Measurements from ENCODE around the gene ADCY9. TPM values are rescaled to one million over a fixed set of nuclear protein-coding genes. Genes with fewer than 3 reads are reported as not detected.

The ADCY9 gene
- total RNA-seq, 1 experiment from 2014 or later, result 4.7 TPM

- H2BK5ac ChIP-seq (ENCODE audit: insufficient read length, low read length), result no peak overlapping the region
- H3K18ac ChIP-seq (ENCODE audit: insufficient read length, low read depth, low read length), result no peak overlapping the region
- H2BK20ac ChIP-seq (ENCODE audit: low read depth, low read length, poor library complexity, severe bottlenecking), result no peak overlapping the region
- H3K27ac ChIP-seq (ENCODE audit: insufficient read length, low read depth, low read length), result no peak overlapping the region
- H3K9me3 Mint-ChIP-seq, result no peaks in the 10 kb centered on the region
- H3K36me3 Mint-ChIP-seq (ENCODE audit: insufficient read depth in 1 of 3, low read depth in 3 of 3), result 0 out of 7 replicates have a peak, but pooled peaks cover 0 to 1% (median under 1%) of the 10 kb centered on the region in 3 experiments
- TF ChIP-seq CTCF (conservative IDR thresholded peaks at IDR 0.05), result no peak
- H2AK5ac ChIP-seq (ENCODE audit: insufficient read length, low read length), result no peak overlapping the region
- no CpG with 5 or more reads among the region's 8 CpGs for WGBS (ENCODE audit: extremely low coverage, insufficient read length, low lambda C conversion rate)
- no peak overlapping the region for H4K5ac ChIP-seq (ENCODE audit: insufficient read length, low read depth, low read length)
- H3K9me3 ChIP-seq (ENCODE audit: control insufficient read depth, low read depth, low read length), result no peaks in the 10 kb centered on the region
- DNase-seq, result no peak
- peaks cover 0 to 7% of the 10 kb centered on the region in 2 experiments; a peak in 3 of 4 replicates for H3K4me1 Mint-ChIP-seq
- no peak overlapping the region for H2AFZ ChIP-seq (ENCODE audit: low read length)
- no peak overlapping the region for H3K4ac ChIP-seq (ENCODE audit: low read depth, low read length)
- H3K4me3 Mint-ChIP-seq, result no peak overlapping the region
- H2BK12ac ChIP-seq (ENCODE audit: insufficient read length, low read depth, low read length), result no peak overlapping the region
- no peak overlapping the region for H3K23ac ChIP-seq (ENCODE audit: insufficient read length, low read depth, low read length)
- no peaks in the 10 kb centered on the region for H4K20me1 ChIP-seq (ENCODE audit: control insufficient read depth, insufficient read depth, insufficient read length)
- H4K8ac ChIP-seq (replicated peaks; ENCODE audit: insufficient read length, low read depth, low read length), result no peak overlapping the region
- H3K27ac Mint-ChIP-seq, result no peak overlapping the region
- H3K79me2 ChIP-seq (ENCODE audit: insufficient read depth, low read length), result no peaks in the 10 kb centered on the region
- no peak overlapping the region for H3K56ac ChIP-seq (ENCODE audit: insufficient read length, low read depth, low read length)
- no peaks in the 10 kb centered on the region for H3K79me1 ChIP-seq (ENCODE audit: insufficient read depth, low read depth, low read length, poor library complexity, severe bottlenecking)
- no peak overlapping the region for H4K91ac ChIP-seq (ENCODE audit: insufficient read length, low read depth, low read length)
- H3K14ac ChIP-seq (ENCODE audit: insufficient read depth, low read length), result peak overlapping the region; percentile 71; the same call in 1 of the 2 replicates
- no peak overlapping the region for H3K4me2 ChIP-seq (ENCODE audit: insufficient read depth, insufficient read length, low read length)
- H3K27me3 Mint-ChIP-seq (ENCODE audit: low read depth), result no peaks in the 10 kb centered on the region; the same call in 1 of the 2 replicates
- no peak overlapping the region for H3K9ac ChIP-seq (ENCODE audit: extremely low read depth, insufficient read length, low read length)
- no peaks in the 10 kb centered on the region for H3K23me2 ChIP-seq (ENCODE audit: insufficient read length, low read depth, low read length, poor library complexity, severe bottlenecking)
- H2BK15ac ChIP-seq (ENCODE audit: low read depth, low read length), result no peak overlapping the region
- H2BK120ac ChIP-seq (ENCODE audit: low read depth, low read length, poor library complexity, severe bottlenecking), result no peak overlapping the region
- H3K27me3 ChIP-seq (ENCODE audit: insufficient read depth, low read length), result no peaks in the 10 kb centered on the region
- H3T11ph ChIP-seq (ENCODE audit: low read length), result no peak overlapping the region
- H3K4me1 ChIP-seq (ENCODE audit: insufficient read depth, low read length), result no peaks in the 10 kb centered on the region
Observed at GRCh38 chr16:3971706-3972105, 144.5 kb downstream of the ADCY9 start.

All from H9 (cell line).